Endodermal cell (in vitro differentiated cells): Measurements from ENCODE around the gene LRFN2. TPM values are rescaled to one million over a fixed set of nuclear protein-coding genes. Genes with fewer than 3 reads are reported as not detected.

Source experiments
- DNase-seq: peaks from one replicate; pipeline ENCODE4 v3.0.0-alpha.2; 2017
- H3K27ac ChIP-seq: 2 replicates; pipeline ENCODE4 v1.5.1; 2013; ENCODE audit warnings: mild to moderate bottlenecking, low read depth, low read length, moderate library complexity
- H3K27me3 ChIP-seq: 2 replicates; pipeline ENCODE4 v1.6.1; 2013; ENCODE audit warnings: mild to moderate bottlenecking, low read length, moderate library complexity; ENCODE audit not compliant: insufficient read depth, control insufficient read depth, poor library complexity, severe bottlenecking
- H3K36me3 ChIP-seq: 2 replicates; pipeline ENCODE4 v1.7.0; 2013; ENCODE audit warnings: mild to moderate bottlenecking, low read length, moderate library complexity; ENCODE audit not compliant: control insufficient read depth, insufficient read depth
- H3K4me1 ChIP-seq: one replicate; pipeline ENCODE4 v1.7.0; 2013; ENCODE audit warnings: low read length; ENCODE audit not compliant: control insufficient read depth, insufficient read depth
- H3K4me3 ChIP-seq: 2 replicates; pipeline ENCODE4 v1.5.1; 2013; ENCODE audit warnings: mild to moderate bottlenecking, low read length, moderate library complexity
- H3K9ac ChIP-seq: 2 replicates; pipeline ENCODE4 v1.6.1; 2013; ENCODE audit warnings: mild to moderate bottlenecking, low read length, moderate library complexity; ENCODE audit not compliant: poor library complexity, severe bottlenecking; ENCODE audit errors: extremely low read depth
- H3K9me3 ChIP-seq: 2 replicates; pipeline ENCODE4 v1.6.1; 2013; ENCODE audit warnings: mild to moderate bottlenecking, low read length, moderate library complexity; ENCODE audit not compliant: control insufficient read depth
- H3K27ac Mint-ChIP-seq: 2 replicates; pipeline ENCODE4 v1.8.0; 2020; ENCODE audit warnings: mixed read lengths
- H3K27me3 Mint-ChIP-seq: 2 replicates; pipeline ENCODE4 v1.8.0; 2021; ENCODE audit warnings: mild to moderate bottlenecking, mixed read lengths; ENCODE audit not compliant: insufficient read depth
- H3K36me3 Mint-ChIP-seq: 2 replicates; pipeline ENCODE4 v1.8.0; 2020; ENCODE audit warnings: low read depth, mixed read lengths
- H3K4me1 Mint-ChIP-seq: 2 replicates; pipeline ENCODE4 v1.8.0; 2020; ENCODE audit warnings: mixed read lengths
- H3K4me3 Mint-ChIP-seq: 2 replicates; pipeline ENCODE4 v1.8.0; 2020; ENCODE audit warnings: mild to moderate bottlenecking, moderate library complexity, mixed read lengths
- H3K9me3 Mint-ChIP-seq: 2 replicates; pipeline ENCODE4 v1.8.0; 2020; ENCODE audit warnings: mild to moderate bottlenecking, mixed read lengths
- CTCF ChIP-seq: fragments of 200-600 bp; sonication (generic); conservative IDR thresholded peaks from 2 replicates; pipeline ENCODE4 v1.5.0; 2021; ENCODE audit warnings: antibody characterized with exemption, mild to moderate bottlenecking
- WGBS, 2 experiments: methylation state at CpG; one replicate each; pipeline versions ENCODE4 v1.1.5 to v1.1.7; 2013; ENCODE audit warnings: missing lambda C conversion rate in 2 of 2, mixed read lengths in 1 of 2; ENCODE audit not compliant: insufficient coverage in 1 of 2, insufficient read length in 1 of 2; 5-methylcytosine and 5-hydroxymethylcytosine counted together
- total RNA-seq, 2 donors: library from RNA; stranded (reverse); fragmentation: NEBNext Ultra II Directional in 1 of 2; extraction: Animal tissue kit (Norgen Biotek cat#: 25700) in 1 of 2; gene quantifications; 2 replicates in 1 of 2; 3 replicates in 1 of 2; pipeline ENCODE4 v1.2.1, GENCODE V29; 2021

The LRFN2 gene
- total RNA-seq, 2 donors from 2014 or later = 0.15 TPM; not detected in 1

- 67 to 78% methylated on average over 1 of the region's 1 CpG for whole genome bisulfite sequencing, 2 experiments
- Histone ChIP-seq H3K4me1 (no peaks in the 10 kb centered on the region), H3K27me3 (no peaks in the 10 kb centered on the region), H3K27ac (no peak overlapping the region), H3K4me3 (no peak overlapping the region), H3K9me3 (no peaks in the 10 kb centered on the region), H3K9ac (no peak overlapping the region), H3K36me3 (no peaks in the 10 kb centered on the region)
- Mint-ChIP-seq H3K27ac (no peak overlapping the region), H3K4me3 (no peak overlapping the region), H3K4me1 (peaks cover 2% of the 10 kb centered on the region), H3K9me3 (no peaks in the 10 kb centered on the region), H3K27me3 (no peaks in the 10 kb centered on the region), H3K36me3 (no peaks in the 10 kb centered on the region)
- DNase-seq = no peak
- TF ChIP-seq CTCF = no peak
Measured at GRCh38 chr6:40444811-40445210, 142.4 kb downstream of the LRFN2 start.

DNA sequence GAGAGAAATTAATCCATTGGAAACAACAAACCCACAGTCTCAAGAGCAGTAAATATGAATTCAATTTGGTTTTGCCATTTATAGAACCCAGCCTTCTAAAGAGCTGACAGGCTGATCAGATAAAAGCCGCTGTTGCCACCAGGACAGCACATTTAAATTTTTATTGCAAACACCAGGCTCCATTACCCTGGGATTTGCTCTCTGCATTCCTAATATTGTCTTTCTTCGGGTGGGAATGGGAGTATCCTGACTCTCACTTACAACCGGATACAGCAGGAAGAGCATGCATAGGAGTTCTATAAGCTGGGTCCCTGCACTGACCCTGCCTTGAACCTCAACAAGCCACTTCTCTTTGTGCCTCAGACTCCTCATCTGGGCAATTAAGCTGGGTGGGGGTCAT, 142.9 kb downstream of the LRFN2 start:
- no peaks in the 10 kb centered on the region for H3K36me3 Mint-ChIP-seq
- TF ChIP-seq CTCF = no peak
- no peaks in the 10 kb centered on the region for H3K36me3 ChIP-seq
- H3K4me1 Mint-ChIP-seq = peaks cover 2% of the 10 kb centered on the region
- H3K27me3 ChIP-seq = no peaks in the 10 kb centered on the region
- 69 to 84% methylated on average over 2 to 3 of the region's 3 CpGs for WGBS, 2 experiments
- no peak overlapping the region for H3K4me3 Mint-ChIP-seq
- DNase-seq = no peak
- H3K27me3 Mint-ChIP-seq = no peaks in the 10 kb centered on the region
- H3K4me1 ChIP-seq = no peaks in the 10 kb centered on the region
- H3K27ac ChIP-seq = no peak overlapping the region
- no peaks in the 10 kb centered on the region for H3K9me3 Mint-ChIP-seq
- no peak overlapping the region for H3K4me3 ChIP-seq
- H3K9ac ChIP-seq = no peak overlapping the region
- no peak overlapping the region for H3K27ac Mint-ChIP-seq
- H3K9me3 ChIP-seq = no peaks in the 10 kb centered on the region

GRCh38 chr6:40443842-40444241, 143.3 kb downstream of the LRFN2 start:
- H3K27ac ChIP-seq = no peak overlapping the region
- no peaks in the 10 kb centered on the region for H3K36me3 ChIP-seq
- Mint-ChIP-seq H3K4me1 (peaks cover 2% of the 10 kb centered on the region), H3K4me3 (no peak overlapping the region), H3K27me3 (no peaks in the 10 kb centered on the region), H3K9me3 (no peaks in the 10 kb centered on the region), H3K36me3 (no peaks in the 10 kb centered on the region), H3K27ac (no peak overlapping the region)
- H3K4me1 ChIP-seq = no peaks in the 10 kb centered on the region
- 83 to 100% methylated on average over 2 of the region's 2 CpGs for WGBS, 2 experiments
- no peak overlapping the region for H3K9ac ChIP-seq
- no peak overlapping the region for H3K4me3 ChIP-seq
- H3K9me3 ChIP-seq = no peaks in the 10 kb centered on the region
- H3K27me3 ChIP-seq = no peaks in the 10 kb centered on the region
- no peak for DNase-seq
- TF ChIP-seq CTCF = no peak
